ENCODE measurements around the gene FXN.
"Not testable (repeated sequence)": the region's sequence is repeated elsewhere in the genome, so short reads cannot be mapped to it uniquely, and the experiment has no call there.

Gene FXN

DNA sequence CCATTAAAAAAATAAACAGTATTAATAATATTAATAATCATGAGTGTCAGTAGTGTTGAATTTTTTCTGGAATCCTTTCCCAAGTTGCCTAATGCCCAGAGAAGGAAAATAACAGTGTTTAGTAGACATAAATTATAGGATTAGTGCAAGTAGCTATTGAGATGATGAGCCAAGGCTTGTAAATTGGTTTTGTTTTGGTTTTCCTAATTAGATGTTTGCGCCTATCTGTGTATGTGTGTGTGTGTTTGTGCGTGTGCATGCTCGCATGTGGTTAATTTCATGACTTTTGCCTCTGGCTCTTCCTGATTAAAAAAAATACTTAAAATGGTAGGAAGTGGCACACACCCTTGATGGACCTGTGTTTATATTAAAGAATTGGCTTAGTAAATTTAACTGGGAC lies 55.4 kb downstream of the FXN start:
- TF ChIP-seq ZFX (IDR thresholded peaks at IDR 0.05) (no peak), CTCF (conservative IDR thresholded peaks at IDR 0.05) (no peak)
- no peak overlapping the region for H3K27ac ChIP-seq

DNA sequence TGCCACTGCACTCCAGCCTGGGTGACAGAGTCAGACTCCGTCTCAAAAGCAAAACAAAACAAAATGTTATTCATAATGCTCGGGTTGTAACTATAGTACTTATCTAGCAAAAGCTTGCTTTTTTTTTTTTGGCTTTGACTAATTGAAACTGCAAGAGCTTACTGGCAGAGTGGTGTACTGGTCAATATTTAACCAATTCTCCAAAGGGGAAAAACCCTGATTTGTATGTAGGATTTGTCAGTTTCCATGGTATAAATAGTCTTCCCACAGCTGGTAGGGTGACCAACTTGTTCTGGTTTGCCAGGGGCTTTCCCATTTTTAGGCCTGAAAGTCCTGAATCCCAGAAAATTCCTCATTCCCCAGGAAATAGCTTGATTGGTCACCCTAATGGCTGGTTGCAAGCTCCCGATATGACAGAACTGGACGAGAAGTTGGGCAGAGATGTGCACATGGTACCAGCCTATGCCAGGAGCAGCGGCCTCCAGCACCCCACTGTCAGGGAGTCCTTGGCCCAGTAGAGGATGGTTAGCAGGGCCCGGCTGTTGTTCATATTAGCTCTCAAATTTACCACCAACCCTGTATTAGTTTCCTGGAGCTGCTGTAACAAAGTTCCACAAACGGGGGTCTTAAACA lies 58.0 kb downstream of the FXN start:
- TF ChIP-seq CTCF (conservative IDR thresholded peaks at IDR 0.05) = no peak
- no peak overlapping the region for H3K27ac ChIP-seq

- H3K27ac ChIP-seq = not testable (repeated sequence)
Observed at GRCh38 chr9:69094361-69095135, 59.0 kb downstream of the FXN start.

DNA sequence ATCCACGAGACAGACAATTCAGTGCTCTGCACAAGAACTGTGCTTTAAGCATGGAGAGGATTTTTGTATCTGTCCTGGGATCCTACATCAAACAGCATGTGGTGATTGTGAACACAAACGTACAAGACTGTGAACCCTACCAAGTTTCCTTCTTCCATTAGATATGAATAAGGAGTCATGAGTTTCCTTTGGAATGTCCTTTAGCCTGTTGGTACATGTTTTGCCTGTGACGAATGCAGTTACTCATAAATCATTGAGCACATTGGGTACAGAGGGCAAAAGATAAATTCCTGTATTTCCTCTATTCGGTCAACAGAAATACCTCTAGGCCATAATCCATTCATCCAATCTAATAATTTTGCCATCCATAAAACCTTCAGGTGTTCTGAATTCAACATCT lies 61.5 kb downstream of the FXN start:
- TF ChIP-seq ZFX (IDR thresholded peaks at IDR 0.05) (no peak), CTCF (conservative IDR thresholded peaks at IDR 0.05) (no peak)
- H3K27ac ChIP-seq = no peak overlapping the region

DNA sequence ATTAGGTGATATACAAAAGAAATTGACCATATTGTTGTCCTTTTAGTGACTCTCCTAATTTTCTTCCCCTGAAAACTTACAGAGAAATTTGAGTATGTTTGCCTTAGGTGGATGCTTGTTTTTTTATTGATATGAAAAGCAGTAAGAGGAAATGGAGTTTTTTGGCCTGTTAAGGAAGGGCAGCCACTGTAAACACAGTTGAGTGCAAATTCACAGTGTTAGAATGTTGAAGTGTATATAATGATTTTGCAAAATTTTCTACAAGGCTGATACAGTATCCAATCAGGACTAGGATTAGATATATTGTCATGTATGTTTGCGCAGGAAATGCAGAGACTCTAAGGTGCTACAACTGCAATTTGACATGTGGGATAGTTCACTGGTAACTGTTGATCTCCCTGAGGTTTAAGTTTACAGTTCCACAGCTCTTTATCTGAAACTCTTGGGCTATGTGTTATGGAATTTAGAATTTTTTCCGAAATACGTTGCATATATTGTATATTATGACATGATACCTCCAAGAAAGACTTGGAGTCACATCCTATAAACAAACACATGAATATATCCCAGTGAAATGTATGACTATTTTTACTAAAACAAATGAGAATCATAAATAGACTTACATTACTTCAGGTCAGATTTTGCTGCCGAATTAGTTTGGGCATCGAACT lies 62.5 kb downstream of the FXN start:
- TF ChIP-seq ZFX (IDR thresholded peaks at IDR 0.05) = no peak
- no peak for TF ChIP-seq CTCF (conservative IDR thresholded peaks at IDR 0.05)
- no peak overlapping the region for H3K27ac ChIP-seq

- not testable (repeated sequence) for H3K27ac ChIP-seq
Observed at GRCh38 chr9:69103348-69103996, 67.9 kb downstream of the FXN start.

- peak overlapping the region; percentile 45 for H3K27ac ChIP-seq
- TF ChIP-seq ZFX (IDR thresholded peaks at IDR 0.05) (no peak), CTCF (conservative IDR thresholded peaks at IDR 0.05) (no peak)
Observed at GRCh38 chr9:69104830-69105527, 69.4 kb downstream of the FXN start.

- H3K27ac ChIP-seq = no peak overlapping the region
- TF ChIP-seq CTCF (conservative IDR thresholded peaks at IDR 0.05) (no peak), ZFX (IDR thresholded peaks at IDR 0.05) (no peak)
Observed at GRCh38 chr9:69107771-69108170, 72.2 kb downstream of the FXN start.

DNA sequence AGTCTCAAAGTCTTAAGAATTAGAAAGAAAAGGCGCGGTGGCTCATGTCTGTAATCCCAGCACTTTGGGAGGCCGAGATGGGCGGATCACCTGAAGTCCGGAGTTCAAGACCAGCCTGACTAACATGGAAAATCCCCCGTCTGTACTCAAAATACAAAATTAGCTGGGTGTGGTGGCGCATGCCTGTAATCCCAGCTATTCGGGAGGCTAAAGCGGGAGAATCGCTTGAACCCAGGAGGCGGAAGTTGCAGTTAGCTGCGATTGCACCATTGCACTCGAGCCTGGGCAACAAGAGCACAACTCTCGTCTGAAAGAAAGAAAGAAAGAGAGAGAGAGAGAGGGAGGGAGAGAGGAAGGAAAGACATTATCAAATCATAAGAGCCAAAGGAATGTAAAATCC lies 73.2 kb downstream of the FXN start:
- not testable (repeated sequence) for H3K27ac ChIP-seq

Data from C4-2B (cell line).